Measurements from ENCODE around the gene PLPPR4. TPM values are rescaled to one million over a fixed set of nuclear protein-coding genes. Genes with fewer than 3 reads are reported as not detected.

The PLPPR4 gene
- total RNA-seq (2014; rRNA removed; shearing (Covaris generic); ENCODE audit: low replicate concordance), result not detected in 2 replicates

- Histone ChIP-seq H3K4me3 (ENCODE audit: low read length) (no peak within 1 kb of the TSS), H3K27me3 (ENCODE audit: low read length) (no peaks in the 10 kb centered on the region), H3K79me2 (ENCODE audit: low read length) (no peaks in the 10 kb centered on the region), H3K27ac (ENCODE audit: low read length) (no peak within 1 kb of the TSS), H3K36me3 (ENCODE audit: insufficient read depth, low read length) (no peaks in the 10 kb centered on the region), H3K9ac (ENCODE audit: low read length) (no peak within 1 kb of the TSS), H3K4me1 (ENCODE audit: low read length) (no peaks in the 10 kb centered on the region), H2AFZ (ENCODE audit: low read length) (no peak within 1 kb of the TSS), H4K20me1 (ENCODE audit: insufficient read depth, low read depth, low read length) (no peaks in the 10 kb centered on the region), H3K4me2 (ENCODE audit: low read depth, low read length, poor library complexity, severe bottlenecking) (no peak within 1 kb of the TSS), H3K9me3 (ENCODE audit: low read length) (no peaks in the 10 kb centered on the region), H3K9me2 (replicated peaks; ENCODE audit: insufficient read depth, low read length) (no peaks in the 10 kb centered on the region)
- no peak for DNase-seq
Measured at GRCh38 chr1:99264201-99265021, at the start of gene PLPPR4. Gene PLPPR4 (plus strand): TSS chr1:99264492. CDS start chr1:99264594, 102 bp downstream.

GRCh38 chr1:99216956-99217355 lies 47.3 kb upstream of the PLPPR4 start:
- no peak overlapping the region for H3K4me2 ChIP-seq (ENCODE audit: low read depth, low read length, poor library complexity, severe bottlenecking)
- no peak overlapping the region for H3K9ac ChIP-seq (ENCODE audit: low read length)
- no peak overlapping the region for H2AFZ ChIP-seq (ENCODE audit: low read length)
- no peak overlapping the region for H3K4me3 ChIP-seq (ENCODE audit: low read length)
- DNase-seq, result no peak
- no peaks in the 10 kb centered on the region for H3K9me3 ChIP-seq (ENCODE audit: low read length)
- H3K79me2 ChIP-seq (ENCODE audit: low read length), result no peaks in the 10 kb centered on the region
- H3K36me3 ChIP-seq (ENCODE audit: insufficient read depth, low read length), result no peaks in the 10 kb centered on the region
- H3K27ac ChIP-seq (ENCODE audit: low read length), result no peak overlapping the region
- no peaks in the 10 kb centered on the region for H3K27me3 ChIP-seq (ENCODE audit: low read length)
- H3K4me1 ChIP-seq (ENCODE audit: low read length), result no peaks in the 10 kb centered on the region
- no peaks in the 10 kb centered on the region for H3K9me2 ChIP-seq (replicated peaks; ENCODE audit: insufficient read depth, low read length)
- no peaks in the 10 kb centered on the region for H4K20me1 ChIP-seq (ENCODE audit: insufficient read depth, low read depth, low read length)

- no peak for DNase-seq
- no peaks in the 10 kb centered on the region for H3K79me2 ChIP-seq (ENCODE audit: low read length)
- H3K27ac ChIP-seq (ENCODE audit: low read length), result no peak overlapping the region
- no peaks in the 10 kb centered on the region for H4K20me1 ChIP-seq (ENCODE audit: insufficient read depth, low read depth, low read length)
- H3K4me3 ChIP-seq (ENCODE audit: low read length), result no peak overlapping the region
- H3K4me2 ChIP-seq (ENCODE audit: low read depth, low read length, poor library complexity, severe bottlenecking), result no peak overlapping the region
- H2AFZ ChIP-seq (ENCODE audit: low read length), result no peak overlapping the region
- no peaks in the 10 kb centered on the region for H3K9me2 ChIP-seq (replicated peaks; ENCODE audit: insufficient read depth, low read length)
- no peaks in the 10 kb centered on the region for H3K36me3 ChIP-seq (ENCODE audit: insufficient read depth, low read length)
- no peak overlapping the region for H3K9ac ChIP-seq (ENCODE audit: low read length)
- H3K9me3 ChIP-seq (ENCODE audit: low read length), result no peaks in the 10 kb centered on the region
- no peaks in the 10 kb centered on the region for H3K4me1 ChIP-seq (ENCODE audit: low read length)
- no peaks in the 10 kb centered on the region for H3K27me3 ChIP-seq (ENCODE audit: low read length)
Measured at GRCh38 chr1:99217599-99217998, 46.7 kb upstream of the PLPPR4 start.

- DNase-seq, result no peak
- H4K20me1 ChIP-seq (ENCODE audit: insufficient read depth, low read depth, low read length), result no peaks in the 10 kb centered on the region
- no peaks in the 10 kb centered on the region for H3K36me3 ChIP-seq (ENCODE audit: insufficient read depth, low read length)
- H3K27ac ChIP-seq (ENCODE audit: low read length), result no peak overlapping the region
- no peaks in the 10 kb centered on the region for H3K27me3 ChIP-seq (ENCODE audit: low read length)
- H3K9me2 ChIP-seq (replicated peaks; ENCODE audit: insufficient read depth, low read length), result no peaks in the 10 kb centered on the region
- H3K9me3 ChIP-seq (ENCODE audit: low read length), result no peaks in the 10 kb centered on the region
- no peaks in the 10 kb centered on the region for H3K79me2 ChIP-seq (ENCODE audit: low read length)
- no peak overlapping the region for H3K4me3 ChIP-seq (ENCODE audit: low read length)
- no peak overlapping the region for H3K9ac ChIP-seq (ENCODE audit: low read length)
- no peak overlapping the region for H3K4me2 ChIP-seq (ENCODE audit: low read depth, low read length, poor library complexity, severe bottlenecking)
- H2AFZ ChIP-seq (ENCODE audit: low read length), result no peak overlapping the region
- H3K4me1 ChIP-seq (ENCODE audit: low read length), result no peaks in the 10 kb centered on the region
Measured at GRCh38 chr1:99218572-99218971, 45.7 kb upstream of the PLPPR4 start.

GRCh38 chr1:99218999-99219398 lies 45.3 kb upstream of the PLPPR4 start:
- Histone ChIP-seq H3K27me3 (ENCODE audit: low read length) (no peaks in the 10 kb centered on the region), H3K27ac (ENCODE audit: low read length) (no peak overlapping the region), H3K79me2 (ENCODE audit: low read length) (no peaks in the 10 kb centered on the region), H3K4me3 (ENCODE audit: low read length) (no peak overlapping the region), H2AFZ (ENCODE audit: low read length) (no peak overlapping the region), H3K36me3 (ENCODE audit: insufficient read depth, low read length) (no peaks in the 10 kb centered on the region), H3K9me3 (ENCODE audit: low read length) (no peaks in the 10 kb centered on the region), H3K4me2 (ENCODE audit: low read depth, low read length, poor library complexity, severe bottlenecking) (no peak overlapping the region), H3K9ac (ENCODE audit: low read length) (no peak overlapping the region), H3K9me2 (replicated peaks; ENCODE audit: insufficient read depth, low read length) (no peaks in the 10 kb centered on the region), H3K4me1 (ENCODE audit: low read length) (no peaks in the 10 kb centered on the region), H4K20me1 (ENCODE audit: insufficient read depth, low read depth, low read length) (no peaks in the 10 kb centered on the region)
- no peak for DNase-seq

- H3K27ac ChIP-seq (ENCODE audit: low read length), result no peak overlapping the region
- no peak overlapping the region for H3K4me3 ChIP-seq (ENCODE audit: low read length)
- no peak overlapping the region for H3K9ac ChIP-seq (ENCODE audit: low read length)
- no peaks in the 10 kb centered on the region for H3K27me3 ChIP-seq (ENCODE audit: low read length)
- DNase-seq, result no peak
- H3K9me2 ChIP-seq (replicated peaks; ENCODE audit: insufficient read depth, low read length), result no peaks in the 10 kb centered on the region
- H3K36me3 ChIP-seq (ENCODE audit: insufficient read depth, low read length), result no peaks in the 10 kb centered on the region
- no peak overlapping the region for H3K4me2 ChIP-seq (ENCODE audit: low read depth, low read length, poor library complexity, severe bottlenecking)
- H3K79me2 ChIP-seq (ENCODE audit: low read length), result no peaks in the 10 kb centered on the region
- H2AFZ ChIP-seq (ENCODE audit: low read length), result no peak overlapping the region
- H3K9me3 ChIP-seq (ENCODE audit: low read length), result no peaks in the 10 kb centered on the region
- H4K20me1 ChIP-seq (ENCODE audit: insufficient read depth, low read depth, low read length), result no peaks in the 10 kb centered on the region
- H3K4me1 ChIP-seq (ENCODE audit: low read length), result no peaks in the 10 kb centered on the region
Measured at GRCh38 chr1:99227056-99227897, 37.0 kb upstream of the PLPPR4 start.

- H3K4me2 ChIP-seq (ENCODE audit: low read depth, low read length, poor library complexity, severe bottlenecking), result no peak overlapping the region
- no peaks in the 10 kb centered on the region for H3K9me2 ChIP-seq (replicated peaks; ENCODE audit: insufficient read depth, low read length)
- no peaks in the 10 kb centered on the region for H4K20me1 ChIP-seq (ENCODE audit: insufficient read depth, low read depth, low read length)
- no peaks in the 10 kb centered on the region for H3K27me3 ChIP-seq (ENCODE audit: low read length)
- H3K9ac ChIP-seq (ENCODE audit: low read length), result no peak overlapping the region
- H3K79me2 ChIP-seq (ENCODE audit: low read length), result no peaks in the 10 kb centered on the region
- no peak for DNase-seq
- H3K4me3 ChIP-seq (ENCODE audit: low read length), result no peak overlapping the region
- H3K27ac ChIP-seq (ENCODE audit: low read length), result no peak overlapping the region
- no peaks in the 10 kb centered on the region for H3K9me3 ChIP-seq (ENCODE audit: low read length)
- no peak overlapping the region for H2AFZ ChIP-seq (ENCODE audit: low read length)
- no peaks in the 10 kb centered on the region for H3K4me1 ChIP-seq (ENCODE audit: low read length)
- H3K36me3 ChIP-seq (ENCODE audit: insufficient read depth, low read length), result no peaks in the 10 kb centered on the region
Measured at GRCh38 chr1:99228153-99228552, 36.1 kb upstream of the PLPPR4 start.

GRCh38 chr1:99229122-99229521 lies 35.2 kb upstream of the PLPPR4 start:
- Histone ChIP-seq H3K4me3 (ENCODE audit: low read length) (no peak overlapping the region), H3K4me1 (ENCODE audit: low read length) (no peaks in the 10 kb centered on the region), H3K4me2 (ENCODE audit: low read depth, low read length, poor library complexity, severe bottlenecking) (no peak overlapping the region), H4K20me1 (ENCODE audit: insufficient read depth, low read depth, low read length) (no peaks in the 10 kb centered on the region), H3K27me3 (ENCODE audit: low read length) (no peaks in the 10 kb centered on the region), H3K36me3 (ENCODE audit: insufficient read depth, low read length) (no peaks in the 10 kb centered on the region), H2AFZ (ENCODE audit: low read length) (no peak overlapping the region), H3K27ac (ENCODE audit: low read length) (no peak overlapping the region), H3K79me2 (ENCODE audit: low read length) (no peaks in the 10 kb centered on the region), H3K9ac (ENCODE audit: low read length) (no peak overlapping the region), H3K9me2 (replicated peaks; ENCODE audit: insufficient read depth, low read length) (no peaks in the 10 kb centered on the region), H3K9me3 (ENCODE audit: low read length) (no peaks in the 10 kb centered on the region)
- no peak for DNase-seq

All from Karpas-422 (cell line).